A549 (cell line): ENCODE measurements around the gene SENP5. TPM values are rescaled to one million over a fixed set of nuclear protein-coding genes. Genes with fewer than 3 reads are reported as not detected.

Experiments
- ATAC-seq, 2 experiments: fragments of 200-7000 bp in 1 of 2; fragments of >200 bp in 1 of 2; cut with Nextera tagmentation in 1 of 2; cut with Tn5 transposase in 1 of 2; 3 replicates each; pipeline versions ENCODE4 v1.8.0 to v1.9.1; 2018 to 2020; ENCODE audit warnings: mild to moderate bottlenecking in 1 of 2, moderate library complexity in 1 of 2
- CTCF ChIA-PET: fragments of 300-600 bp; sonication (Branson Sonifier 250); formaldehyde crosslinking; extraction: SDS; loops from one replicate; lab custom pipeline; 2021; ENCODE audit warnings: antibody characterized with exemption, inconsistent platforms; lab: Yijun Ruan, JAX
- POLR2A ChIA-PET: fragments of 350-600 bp; formaldehyde crosslinking; extraction: SDS; loops from one replicate; lab custom pipeline; 2021; ENCODE audit warnings: antibody characterized with exemption, inconsistent platforms; lab: Yijun Ruan, JAX
- DNase-seq, 2 experiments: peaks; one replicate each; pipeline versions ENCODE4 v3.0.0 to v3.0.0-alpha.2; 2011 to 2016; ENCODE audit warnings: low read depth in 1 of 2, low spot score in 1 of 2
- FAIRE-seq: peaks from 2 replicates; lab custom pipeline; 2011; peaks lifted over from hg19 to GRCh38; lab: Jason Lieb, UNC
- H3K27ac ChIP-seq, 2 experiments: fragments of >200 bp; sonication (Bioruptor Twin); formaldehyde crosslinking; 3 replicates each; pipeline ENCODE4 v1.5.1; 2016 to 2017
- H3K4me1 ChIP-seq: fragments of >200 bp; sonication (Bioruptor Twin); formaldehyde crosslinking; 3 replicates; pipeline ENCODE4 v1.6.1; 2016
- H3K4me2 ChIP-seq: fragments of >200 bp; sonication (Bioruptor Twin); formaldehyde crosslinking; 3 replicates; pipeline ENCODE4 v1.6.1; 2016
- H3K4me3 ChIP-seq: fragments of >200 bp; sonication (Bioruptor Twin); formaldehyde crosslinking; 3 replicates; pipeline ENCODE4 v1.5.1; 2016
- H3K9me3 ChIP-seq: fragments of >200 bp; sonication (Bioruptor Twin); formaldehyde crosslinking; 3 replicates; pipeline ENCODE4 v1.6.1; 2016
- CBX8 ChIP-seq: fragments of 200-600 bp; sonication (generic); IDR thresholded peaks from 2 replicates; pipeline ENCODE4 v1.6.1; 2016
- CHD2 ChIP-seq: fragments of 150-350 bp; IDR thresholded peaks from 2 replicates; pipeline ENCODE4 v1.6.1; 2014; ENCODE audit warnings: low read length; ENCODE audit not compliant: partially characterized antibody
- EHF ChIP-seq: fragments of 250-450 bp; sonication (Bioruptor Pico); IDR thresholded peaks from 2 replicates; pipeline ENCODE4 v1.5.0; 2020; ENCODE audit warnings: mild to moderate bottlenecking
- ESRRA ChIP-seq: fragments of 150-350 bp; IDR thresholded peaks from 2 replicates; pipeline ENCODE4 v1.6.1; 2014; ENCODE audit warnings: mild to moderate bottlenecking, low read length, borderline replicate concordance
- FOXS1 ChIP-seq: fragments of 250-450 bp; sonication (Bioruptor Pico); IDR thresholded peaks from 2 replicates; pipeline ENCODE4 v1.5.0; 2020; ENCODE audit warnings: mild to moderate bottlenecking, moderate library complexity
- GATA3 ChIP-seq: IDR thresholded peaks from 2 replicates; pipeline ENCODE4 v1.6.1; 2012; ENCODE audit warnings: borderline replicate concordance
- HEYL ChIP-seq: fragments of 250-450 bp; sonication (Bioruptor Pico); IDR thresholded peaks from 2 replicates; pipeline ENCODE4 v1.8.0; 2021; ENCODE audit warnings: mild to moderate bottlenecking, moderate library complexity
- HOXB13 ChIP-seq: fragments of 250-450 bp; sonication (Bioruptor Pico); IDR thresholded peaks from 2 replicates; pipeline ENCODE4 v1.5.0; 2020; ENCODE audit warnings: low read depth, mild to moderate bottlenecking, moderate library complexity
- JUN ChIP-seq, 2 experiments: fragments of >200 bp; sonication (Bioruptor Twin); formaldehyde crosslinking; IDR thresholded peaks; 2 replicates in 1 of 2; 3 replicates in 1 of 2; pipeline ENCODE4 v1.6.1; 2016 to 2017
- MAZ ChIP-seq: fragments of 150-350 bp; IDR thresholded peaks from 2 replicates; pipeline ENCODE4 v1.6.1; 2014; ENCODE audit warnings: antibody characterized with exemption, low read depth, low read length, borderline replicate concordance
- MYC ChIP-seq: IDR thresholded peaks from 2 replicates; pipeline ENCODE4 v1.6.1; 2012; ENCODE audit warnings: mild to moderate bottlenecking, inconsistent platforms, low read length, improper control_type of control experiment, borderline replicate concordance
- PHF8 ChIP-seq: fragments of 200-600 bp; sonication (generic); IDR thresholded peaks from 2 replicates; pipeline ENCODE4 v1.6.1; 2016; ENCODE audit warnings: low read depth, mild to moderate bottlenecking, antibody characterized with exemption, moderate library complexity, borderline replicate concordance
- RARB ChIP-seq: fragments of 250-450 bp; sonication (Bioruptor Pico); IDR thresholded peaks from 2 replicates; pipeline ENCODE4 v1.8.0; 2021; ENCODE audit warnings: mild to moderate bottlenecking, moderate library complexity
- REST ChIP-seq: fragments of 200-600 bp; sonication (generic); IDR thresholded peaks from 2 replicates; pipeline ENCODE4 v1.6.1; 2016; ENCODE audit warnings: antibody characterized with exemption, mild to moderate bottlenecking, moderate library complexity
- SMC3 ChIP-seq: fragments of >200 bp; sonication (Bioruptor Twin); formaldehyde crosslinking; IDR thresholded peaks from 3 replicates; pipeline ENCODE4 v1.6.1; 2018; ENCODE audit warnings: inconsistent platforms
- SREBF2 ChIP-seq: fragments of 450-650 bp; IDR thresholded peaks from 2 replicates; pipeline ENCODE4 v1.6.1; 2014; ENCODE audit warnings: mild to moderate bottlenecking, moderate library complexity
- WGBS: methylation state at CpG from one replicate; pipeline ENCODE4 v1.1.6; 2017; ENCODE audit errors: missing lambda C conversion rate; 5-methylcytosine and 5-hydroxymethylcytosine counted together
- polyA plus RNA-seq, 4 experiments: library from polyadenylated mRNA; depleted of rRNA in 3 of 4; stranded (reverse); fragments of >200 nt; fragmentation: RNase III in 1 of 4; extraction: RNeasy Plus Mini Kit Qiagen cat#74134 plus additional on column Dnase treatment in 1 of 4; gene quantifications; 2 replicates in 3 of 4; 3 replicates in 1 of 4; pipeline ENCODE4 v1.2.3, GENCODE V29; 2011 to 2017
- TF ChIP-seq, protein P1 (sequence below): fragments of >200 bp; sonication (Bioruptor Twin); formaldehyde crosslinking; IDR thresholded peaks from 3 replicates; pipeline ENCODE4 v1.5.1; 2016
- TF ChIP-seq, protein P2 (sequence below): IDR thresholded peaks from 2 replicates; pipeline ENCODE4 v1.6.1; 2012

Gene SENP5
- polyA plus RNA-seq, 2 of the 4 experiments (the other 2 are of a cell fraction), result 6.8 to 12.9 TPM

- no peak for TF ChIP-seq HEYL (CRISPR knock-in tag)
- TF ChIP-seq RARB (CRISPR knock-in tag), result no peak
- TF ChIP-seq JUN (IDR thresholded peaks at IDR 0.05), result no peak
- TF ChIP-seq GATA3, result no peak
- TF ChIP-seq SMC3, result no peak
- no peak for TF ChIP-seq SREBF2
- no peak for TF ChIP-seq MYC
- TF ChIP-seq FOXS1 (CRISPR knock-in tag), result no peak
- TF ChIP-seq, protein P1, sequence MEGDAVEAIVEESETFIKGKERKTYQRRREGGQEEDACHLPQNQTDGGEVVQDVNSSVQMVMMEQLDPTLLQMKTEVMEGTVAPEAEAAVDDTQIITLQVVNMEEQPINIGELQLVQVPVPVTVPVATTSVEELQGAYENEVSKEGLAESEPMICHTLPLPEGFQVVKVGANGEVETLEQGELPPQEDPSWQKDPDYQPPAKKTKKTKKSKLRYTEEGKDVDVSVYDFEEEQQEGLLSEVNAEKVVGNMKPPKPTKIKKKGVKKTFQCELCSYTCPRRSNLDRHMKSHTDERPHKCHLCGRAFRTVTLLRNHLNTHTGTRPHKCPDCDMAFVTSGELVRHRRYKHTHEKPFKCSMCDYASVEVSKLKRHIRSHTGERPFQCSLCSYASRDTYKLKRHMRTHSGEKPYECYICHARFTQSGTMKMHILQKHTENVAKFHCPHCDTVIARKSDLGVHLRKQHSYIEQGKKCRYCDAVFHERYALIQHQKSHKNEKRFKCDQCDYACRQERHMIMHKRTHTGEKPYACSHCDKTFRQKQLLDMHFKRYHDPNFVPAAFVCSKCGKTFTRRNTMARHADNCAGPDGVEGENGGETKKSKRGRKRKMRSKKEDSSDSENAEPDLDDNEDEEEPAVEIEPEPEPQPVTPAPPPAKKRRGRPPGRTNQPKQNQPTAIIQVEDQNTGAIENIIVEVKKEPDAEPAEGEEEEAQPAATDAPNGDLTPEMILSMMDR, result no peak
- TF ChIP-seq CBX8, result no peak
- no peak for TF ChIP-seq PHF8
- no peak for TF ChIP-seq REST
- no peak for TF ChIP-seq CHD2
- TF ChIP-seq HOXB13 (CRISPR knock-in tag), result no peak
- Histone ChIP-seq H3K27ac (no peak overlapping the region), H3K9me3 (no peaks in the 10 kb centered on the region), H3K4me1 (no peaks in the 10 kb centered on the region), H3K4me3 (no peak overlapping the region), H3K4me2 (no peak overlapping the region)
- DNase-seq (no peak), FAIRE-seq (no peak), ATAC-seq (no peak)
- ChIA-PET CTCF (interaction anchor here (2.1 kb wide), 1 partner anchor 10 kb away, joined by 6 read pairs; the partner anchor contains the start of gene NCBP2), POLR2A (no interaction called here)
- WGBS, result 91% methylated on average over 12 of the region's 12 CpGs
Observed at GRCh38 chr3:196931828-196932587, 64.3 kb downstream of the SENP5 start.

DNA sequence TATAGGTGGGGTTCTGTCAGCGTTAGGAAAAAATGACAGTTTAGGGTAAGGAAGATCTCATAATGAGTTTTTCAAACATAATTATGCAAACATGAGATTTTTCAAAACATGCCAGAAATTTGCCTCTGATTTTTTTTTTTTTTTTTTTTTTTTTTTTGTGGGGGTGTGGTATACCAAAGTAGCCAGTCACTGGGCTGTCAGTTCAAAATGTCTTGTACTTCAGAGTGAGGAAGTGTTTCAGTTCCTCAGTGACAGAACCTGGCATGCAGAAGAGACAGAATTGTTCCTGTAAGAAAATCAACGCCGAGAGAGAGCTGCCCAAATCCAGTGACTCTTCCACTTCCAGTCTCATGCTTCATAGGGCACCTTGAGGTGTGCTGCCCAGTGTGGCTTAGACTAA lies 64.9 kb downstream of the SENP5 start:
- CTCF ChIA-PET, result interaction anchor here (2.1 kb wide), 1 partner anchor 9 kb away, joined by 6 read pairs; the partner anchor contains the start of gene NCBP2
- Histone ChIP-seq H3K27ac (no peak overlapping the region), H3K4me3 (no peak overlapping the region), H3K4me2 (no peak overlapping the region), H3K4me1 (no peaks in the 10 kb centered on the region), H3K9me3 (no peaks in the 10 kb centered on the region)
- TF ChIP-seq HEYL (CRISPR knock-in tag) (no peak), MAZ (no peak), CHD2 (no peak), EHF (CRISPR knock-in tag) (no peak), CBX8 (no peak), ESRRA (no peak)
- TF ChIP-seq, protein P2, sequence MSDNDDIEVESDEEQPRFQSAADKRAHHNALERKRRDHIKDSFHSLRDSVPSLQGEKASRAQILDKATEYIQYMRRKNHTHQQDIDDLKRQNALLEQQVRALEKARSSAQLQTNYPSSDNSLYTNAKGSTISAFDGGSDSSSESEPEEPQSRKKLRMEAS, result no peak
- DNase-seq, result no peak
- no peak for FAIRE-seq
- POLR2A ChIA-PET, result no interaction called here
- WGBS, result 88% methylated on average over 3 of the region's 3 CpGs
- ATAC-seq, result no peak
